GM23338 (cell line): ENCODE data around the gene SRP68. TPM values are rescaled to one million over a fixed set of nuclear protein-coding genes. Genes with fewer than 3 reads are reported as not detected.

Source experiments
- ATAC-seq: fragments of 200-7000 bp; cut with Tn5 transposase; 3 replicates; pipeline ENCODE4 v1.9.1; 2020
- DNase-seq: peaks from one replicate; pipeline ENCODE4 v3.0.0-alpha.2; 2015; ENCODE audit warnings: low spot score
- H2AFZ ChIP-seq: fragments of 200-600 bp; sonication (generic); 2 replicates; pipeline ENCODE4 v1.8.0; 2016; ENCODE audit warnings: antibody characterized with exemption, mild to moderate bottlenecking, moderate library complexity
- H3F3A ChIP-seq: fragments of 200-600 bp; sonication (generic); replicated peaks from 2 replicates; pipeline ENCODE4 v1.8.0; 2017; ENCODE audit warnings: antibody characterized with exemption, mixed run types, low read depth
- H3K27ac ChIP-seq: fragments of 200-600 bp; sonication (generic); 2 replicates; pipeline ENCODE4 v1.6.1; 2016; ENCODE audit warnings: low read depth
- H3K27me3 ChIP-seq: fragments of 200-600 bp; sonication (generic); 2 replicates; pipeline ENCODE4 v1.8.0; 2016; ENCODE audit warnings: mild to moderate bottlenecking, mixed run types, moderate library complexity; ENCODE audit not compliant: insufficient read depth
- H3K36me3 ChIP-seq: fragments of 200-600 bp; sonication (generic); 2 replicates; pipeline ENCODE4 v1.8.0; 2016; ENCODE audit warnings: mild to moderate bottlenecking; ENCODE audit not compliant: insufficient read depth
- H3K4me1 ChIP-seq: fragments of 200-600 bp; sonication (generic); 2 replicates; pipeline ENCODE4 v1.8.0; 2016; ENCODE audit warnings: mild to moderate bottlenecking, moderate library complexity; ENCODE audit not compliant: insufficient read depth
- H3K4me2 ChIP-seq: fragments of 200-600 bp; sonication (generic); 2 replicates; pipeline ENCODE4 v1.7.1; 2017; ENCODE audit warnings: mixed run types
- H3K4me3 ChIP-seq: fragments of 200-600 bp; sonication (generic); 2 replicates; pipeline ENCODE4 v1.6.1; 2016; ENCODE audit warnings: mixed run types
- H3K79me2 ChIP-seq: fragments of 200-600 bp; sonication (generic); replicated peaks from 2 replicates; pipeline ENCODE4 v1.8.0; 2017; ENCODE audit warnings: mild to moderate bottlenecking; ENCODE audit not compliant: insufficient read depth
- H3K9me2 ChIP-seq: fragments of 200-600 bp; sonication (generic); 2 replicates; pipeline ENCODE4 v1.8.0; 2017; ENCODE audit not compliant: insufficient read depth
- H4K20me1 ChIP-seq: fragments of 200-600 bp; sonication (generic); replicated peaks from 2 replicates; pipeline ENCODE4 v1.8.0; 2017; ENCODE audit warnings: mild to moderate bottlenecking; ENCODE audit not compliant: insufficient read depth
- H3K27ac Mint-ChIP-seq: 2 replicates; pipeline ENCODE4 v1.8.0; 2020; ENCODE audit warnings: inconsistent platforms, mild to moderate bottlenecking, moderate library complexity, mixed read lengths
- H3K27me3 Mint-ChIP-seq: 3 replicates; pipeline ENCODE4 v1.8.0; 2022; ENCODE audit warnings: low read depth, mild to moderate bottlenecking, moderate library complexity, mixed read lengths, inconsistent platforms; ENCODE audit not compliant: insufficient read depth, poor library complexity
- H3K36me3 Mint-ChIP-seq: 3 replicates; pipeline ENCODE4 v1.8.0; 2021; ENCODE audit warnings: low read depth, mild to moderate bottlenecking, inconsistent platforms, moderate library complexity, mixed read lengths
- H3K4me1 Mint-ChIP-seq: 3 replicates; pipeline ENCODE4 v1.8.0; 2020; ENCODE audit warnings: mild to moderate bottlenecking, inconsistent platforms, mixed read lengths
- H3K4me3 Mint-ChIP-seq: 3 replicates; pipeline ENCODE4 v1.8.0; 2021; ENCODE audit warnings: moderate library complexity, mild to moderate bottlenecking, inconsistent platforms, mixed read lengths
- H3K9me3 Mint-ChIP-seq: 3 replicates; pipeline ENCODE4 v1.8.0; 2020; ENCODE audit warnings: moderate library complexity, mild to moderate bottlenecking, inconsistent platforms, mixed read lengths
- CREB1 ChIP-seq: fragments of 250-450 bp; sonication (Bioruptor Pico); IDR thresholded peaks from 2 replicates; pipeline ENCODE4 v1.5.0; 2020; ENCODE audit warnings: low read depth, mild to moderate bottlenecking, moderate library complexity
- EZH2 ChIP-seq: fragments of 200-600 bp; sonication (generic); IDR thresholded peaks from one replicate; pipeline ENCODE4 v1.8.0; 2017; ENCODE audit warnings: antibody characterized with exemption, mild to moderate bottlenecking, low read depth; ENCODE audit not compliant: unreplicated experiment
- EZH2phosphoT487 ChIP-seq: fragments of 200-600 bp; sonication (generic); IDR thresholded peaks from one replicate; pipeline ENCODE4 v1.8.1; 2018; ENCODE audit warnings: antibody characterized with exemption; ENCODE audit not compliant: unreplicated experiment
- JUNB ChIP-seq: IDR thresholded peaks from one replicate; pipeline ENCODE4 v1.6.1; 2016; ENCODE audit warnings: antibody characterized with exemption; ENCODE audit not compliant: unreplicated experiment
- NANOG ChIP-seq: IDR thresholded peaks from 2 replicates; pipeline ENCODE4 v1.6.1; 2016; ENCODE audit warnings: antibody characterized with exemption, borderline replicate concordance
- POLR2AphosphoS5 ChIP-seq: IDR thresholded peaks from 2 replicates; pipeline ENCODE4 v1.6.1; 2016; ENCODE audit warnings: antibody characterized with exemption, low read depth
- STAT1 ChIP-seq: IDR thresholded peaks from one replicate; pipeline ENCODE4 v1.6.1; 2016; ENCODE audit warnings: antibody characterized with exemption; ENCODE audit not compliant: unreplicated experiment
- ZNF114 ChIP-seq: fragments of 250-450 bp; sonication (Bioruptor Pico); IDR thresholded peaks from 2 replicates; pipeline ENCODE4 v1.5.0; 2020; ENCODE audit warnings: mild to moderate bottlenecking, moderate library complexity
- ZNF331 ChIP-seq: fragments of 250-450 bp; sonication (Bioruptor Pico); IDR thresholded peaks from 2 replicates; pipeline ENCODE4 v1.5.0; 2020; ENCODE audit warnings: low read depth, mild to moderate bottlenecking, moderate library complexity
- polyA plus RNA-seq: library from polyadenylated mRNA; unstranded; fragments of >200 nt; fragmentation: Nextera tagmentation; extraction: Ambion mirVana; gene quantifications from 2 replicates; pipeline ENCODE4 v1.2.1, GENCODE V29; 2016
- total RNA-seq: library from RNA; depleted of rRNA; stranded (reverse); fragments of >200 nt; shearing (Covaris generic); gene quantifications from 2 replicates; pipeline ENCODE4 v1.2.3, GENCODE V29; 2014
- TF ChIP-seq, protein P1 (sequence below), 2 experiments: fragments of 200-600 bp in 1 of 2; sonication (generic) in 1 of 2; conservative IDR thresholded peaks; 2 replicates each; pipeline versions ENCODE4 v1.5.1 to v1.6.1; 2016 to 2017; ENCODE audit warnings: antibody characterized with exemption in 2 of 2, low read depth in 2 of 2, mild to moderate bottlenecking in 2 of 2, moderate library complexity in 1 of 2
- TF ChIP-seq, protein P2 (sequence below): fragments of 250-450 bp; sonication (Bioruptor Pico); IDR thresholded peaks from 2 replicates; pipeline ENCODE4 v1.5.0; 2020; ENCODE audit warnings: mild to moderate bottlenecking, moderate library complexity

Gene SRP68
- total and polyA plus RNA-seq, 2 experiments from 2014 or later = 30.7 to 62.8 TPM

DNA sequence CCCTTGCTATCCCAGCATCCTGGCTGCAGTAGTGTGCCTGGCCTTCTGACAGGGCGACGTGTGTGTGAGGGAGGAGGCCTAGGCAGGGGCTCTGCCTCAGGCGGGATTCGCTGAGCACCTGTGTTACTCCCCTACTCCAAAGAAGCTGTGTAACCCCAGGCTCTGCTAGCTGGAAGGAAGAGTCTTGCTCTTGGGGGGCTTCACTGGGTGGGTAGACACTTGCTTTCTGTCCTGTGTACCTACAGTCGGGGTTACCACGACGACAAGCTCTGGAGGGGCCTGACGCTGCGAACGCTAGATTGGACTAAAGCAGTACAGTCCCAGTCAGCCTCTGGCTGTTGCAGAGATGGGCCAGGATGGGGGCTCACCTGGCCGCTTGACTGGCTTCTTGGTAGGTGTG is 21.7 kb upstream of the SRP68 start:
- Histone ChIP-seq H3K9me2 (no peaks in the 10 kb centered on the region), H3K4me2 (no peak overlapping the region), H3K27ac (no peak overlapping the region), H3K4me1 (no peaks in the 10 kb centered on the region), H3K4me3 (no peak overlapping the region), H3K79me2 (no peaks in the 10 kb centered on the region), H3F3A (no peaks in the 10 kb centered on the region), H3K27me3 (no peaks in the 10 kb centered on the region), H4K20me1 (no peaks in the 10 kb centered on the region; the same call in 1 of the 2 replicates), H2AFZ (no peak overlapping the region), H3K36me3 (peaks cover 12% of the 10 kb centered on the region; the same call in 1 of the 2 replicates)
- H3K9me3 Mint-ChIP-seq = no peaks in the 10 kb centered on the region
- DNase-seq (no peak), ATAC-seq (no peak)
- no peak for TF ChIP-seq JUNB
- TF ChIP-seq, protein P1, sequence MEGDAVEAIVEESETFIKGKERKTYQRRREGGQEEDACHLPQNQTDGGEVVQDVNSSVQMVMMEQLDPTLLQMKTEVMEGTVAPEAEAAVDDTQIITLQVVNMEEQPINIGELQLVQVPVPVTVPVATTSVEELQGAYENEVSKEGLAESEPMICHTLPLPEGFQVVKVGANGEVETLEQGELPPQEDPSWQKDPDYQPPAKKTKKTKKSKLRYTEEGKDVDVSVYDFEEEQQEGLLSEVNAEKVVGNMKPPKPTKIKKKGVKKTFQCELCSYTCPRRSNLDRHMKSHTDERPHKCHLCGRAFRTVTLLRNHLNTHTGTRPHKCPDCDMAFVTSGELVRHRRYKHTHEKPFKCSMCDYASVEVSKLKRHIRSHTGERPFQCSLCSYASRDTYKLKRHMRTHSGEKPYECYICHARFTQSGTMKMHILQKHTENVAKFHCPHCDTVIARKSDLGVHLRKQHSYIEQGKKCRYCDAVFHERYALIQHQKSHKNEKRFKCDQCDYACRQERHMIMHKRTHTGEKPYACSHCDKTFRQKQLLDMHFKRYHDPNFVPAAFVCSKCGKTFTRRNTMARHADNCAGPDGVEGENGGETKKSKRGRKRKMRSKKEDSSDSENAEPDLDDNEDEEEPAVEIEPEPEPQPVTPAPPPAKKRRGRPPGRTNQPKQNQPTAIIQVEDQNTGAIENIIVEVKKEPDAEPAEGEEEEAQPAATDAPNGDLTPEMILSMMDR (conservative IDR thresholded peaks at IDR 0.05; ENCODE audit: low read depth in 2 of 2) = no peak
- TF ChIP-seq NANOG = no peak
- no peak for TF ChIP-seq ZNF114
- TF ChIP-seq, protein P2, sequence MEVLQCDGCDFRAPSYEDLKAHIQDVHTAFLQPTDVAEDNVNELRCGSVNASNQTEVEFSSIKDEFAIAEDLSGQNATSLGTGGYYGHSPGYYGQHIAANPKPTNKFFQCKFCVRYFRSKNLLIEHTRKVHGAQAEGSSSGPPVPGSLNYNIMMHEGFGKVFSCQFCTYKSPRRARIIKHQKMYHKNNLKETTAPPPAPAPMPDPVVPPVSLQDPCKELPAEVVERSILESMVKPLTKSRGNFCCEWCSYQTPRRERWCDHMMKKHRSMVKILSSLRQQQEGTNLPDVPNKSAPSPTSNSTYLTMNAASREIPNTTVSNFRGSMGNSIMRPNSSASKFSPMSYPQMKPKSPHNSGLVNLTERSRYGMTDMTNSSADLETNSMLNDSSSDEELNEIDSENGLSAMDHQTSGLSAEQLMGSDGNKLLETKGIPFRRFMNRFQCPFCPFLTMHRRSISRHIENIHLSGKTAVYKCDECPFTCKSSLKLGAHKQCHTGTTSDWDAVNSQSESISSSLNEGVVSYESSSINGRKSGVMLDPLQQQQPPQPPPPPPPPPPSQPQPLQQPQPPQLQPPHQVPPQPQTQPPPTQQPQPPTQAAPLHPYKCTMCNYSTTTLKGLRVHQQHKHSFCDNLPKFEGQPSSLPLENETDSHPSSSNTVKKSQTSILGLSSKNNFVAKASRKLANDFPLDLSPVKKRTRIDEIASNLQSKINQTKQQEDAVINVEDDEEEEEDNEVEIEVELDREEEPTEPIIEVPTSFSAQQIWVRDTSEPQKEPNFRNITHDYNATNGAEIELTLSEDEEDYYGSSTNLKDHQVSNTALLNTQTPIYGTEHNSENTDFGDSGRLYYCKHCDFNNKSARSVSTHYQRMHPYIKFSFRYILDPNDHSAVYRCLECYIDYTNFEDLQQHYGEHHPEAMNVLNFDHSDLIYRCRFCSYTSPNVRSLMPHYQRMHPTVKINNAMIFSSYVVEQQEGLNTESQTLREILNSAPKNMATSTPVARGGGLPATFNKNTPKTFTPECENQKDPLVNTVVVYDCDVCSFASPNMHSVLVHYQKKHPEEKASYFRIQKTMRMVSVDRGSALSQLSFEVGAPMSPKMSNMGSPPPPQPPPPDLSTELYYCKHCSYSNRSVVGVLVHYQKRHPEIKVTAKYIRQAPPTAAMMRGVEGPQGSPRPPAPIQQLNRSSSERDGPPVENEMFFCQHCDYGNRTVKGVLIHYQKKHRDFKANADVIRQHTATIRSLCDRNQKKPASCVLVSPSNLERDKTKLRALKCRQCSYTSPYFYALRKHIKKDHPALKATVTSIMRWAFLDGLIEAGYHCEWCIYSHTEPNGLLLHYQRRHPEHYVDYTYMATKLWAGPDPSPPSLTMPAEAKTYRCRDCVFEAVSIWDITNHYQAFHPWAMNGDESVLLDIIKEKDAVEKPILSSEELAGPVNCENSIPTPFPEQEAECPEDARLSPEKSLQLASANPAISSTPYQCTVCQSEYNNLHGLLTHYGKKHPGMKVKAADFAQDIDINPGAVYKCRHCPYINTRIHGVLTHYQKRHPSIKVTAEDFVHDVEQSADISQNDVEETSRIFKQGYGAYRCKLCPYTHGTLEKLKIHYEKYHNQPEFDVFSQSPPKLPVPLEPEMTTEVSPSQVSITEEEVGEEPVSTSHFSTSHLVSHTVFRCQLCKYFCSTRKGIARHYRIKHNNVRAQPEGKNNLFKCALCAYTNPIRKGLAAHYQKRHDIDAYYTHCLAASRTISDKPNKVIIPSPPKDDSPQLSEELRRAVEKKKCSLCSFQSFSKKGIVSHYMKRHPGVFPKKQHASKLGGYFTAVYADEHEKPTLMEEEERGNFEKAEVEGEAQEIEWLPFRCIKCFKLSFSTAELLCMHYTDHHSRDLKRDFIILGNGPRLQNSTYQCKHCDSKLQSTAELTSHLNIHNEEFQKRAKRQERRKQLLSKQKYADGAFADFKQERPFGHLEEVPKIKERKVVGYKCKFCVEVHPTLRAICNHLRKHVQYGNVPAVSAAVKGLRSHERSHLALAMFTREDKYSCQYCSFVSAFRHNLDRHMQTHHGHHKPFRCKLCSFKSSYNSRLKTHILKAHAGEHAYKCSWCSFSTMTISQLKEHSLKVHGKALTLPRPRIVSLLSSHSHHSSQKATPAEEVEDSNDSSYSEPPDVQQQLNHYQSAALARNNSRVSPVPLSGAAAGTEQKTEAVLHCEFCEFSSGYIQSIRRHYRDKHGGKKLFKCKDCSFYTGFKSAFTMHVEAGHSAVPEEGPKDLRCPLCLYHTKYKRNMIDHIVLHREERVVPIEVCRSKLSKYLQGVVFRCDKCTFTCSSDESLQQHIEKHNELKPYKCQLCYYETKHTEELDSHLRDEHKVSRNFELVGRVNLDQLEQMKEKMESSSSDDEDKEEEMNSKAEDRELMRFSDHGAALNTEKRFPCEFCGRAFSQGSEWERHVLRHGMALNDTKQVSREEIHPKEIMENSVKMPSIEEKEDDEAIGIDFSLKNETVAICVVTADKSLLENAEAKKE (CRISPR knock-in tag) = no peak
- TF ChIP-seq STAT1 = no peak
- no peak for TF ChIP-seq CREB1
- no peak for TF ChIP-seq POLR2AphosphoS5
- TF ChIP-seq EZH2 = no peak
- TF ChIP-seq ZNF331 = no peak
- TF ChIP-seq EZH2phosphoT487 = no peak
- no peak overlapping the region for H3K27ac Mint-ChIP-seq
- H3K36me3 Mint-ChIP-seq = peaks cover 69% of the 10 kb centered on the region
- no peaks in the 10 kb centered on the region for H3K4me1 Mint-ChIP-seq
- no peak overlapping the region for H3K4me3 Mint-ChIP-seq
- peaks cover 3% of the 10 kb centered on the region for H3K27me3 Mint-ChIP-seq
